Esophagus muscularis mucosa (tissue), 4 donors: ENCODE measurements around the gene FABP6. TPM values are rescaled to one million over a fixed set of nuclear protein-coding genes. Genes with fewer than 3 reads are reported as not detected.

Experiments used
- DNase-seq: peaks from one replicate; pipeline ENCODE4 v3.0.0-alpha.2; 2017; ENCODE audit errors: extremely low spot score
- H3K27ac ChIP-seq, 4 donors: fragments of 200-600 bp; sonication (generic); replicated peaks in 1 of 4; 1 replicate in 3 of 4; 2 replicates in 1 of 4; pipeline ENCODE4 v1.5.1; 2016 to 2019; ENCODE audit warnings: mild to moderate bottlenecking in 1 of 4
- H3K27me3 ChIP-seq, 4 donors: fragments of 200-600 bp; sonication (generic); one replicate each; pipeline versions ENCODE4 v1.5.1 to v1.6.0; 2016 to 2019
- H3K36me3 ChIP-seq, 4 donors: fragments of 200-600 bp; sonication (generic); one replicate each; pipeline ENCODE4 v1.5.1; 2016 to 2019
- H3K4me1 ChIP-seq, 4 donors: fragments of 200-600 bp; sonication (generic); one replicate each; pipeline ENCODE4 v1.5.1; 2016 to 2019
- H3K4me3 ChIP-seq, 4 donors: fragments of 200-600 bp; sonication (generic); 1 replicate in 2 of 4; 2 replicates in 2 of 4; pipeline ENCODE4 v1.5.1; 2016 to 2019; ENCODE audit warnings: mild to moderate bottlenecking in 4 of 4, moderate library complexity in 1 of 4
- H3K9me3 ChIP-seq, 4 donors: fragments of 200-600 bp; sonication (generic); 1 replicate in 3 of 4; 2 replicates in 1 of 4; pipeline ENCODE4 v1.5.1; 2016 to 2019
- CTCF ChIP-seq, 3 experiments: fragments of 200-600 bp in 2 of 3; fragments of 450-650 bp in 1 of 3; sonication (generic) in 2 of 3; IDR thresholded peaks; one replicate each; pipeline ENCODE4 v1.5.1; 2017 to 2019; ENCODE audit warnings: antibody characterized with exemption in 3 of 3, mild to moderate bottlenecking in 2 of 3, moderate library complexity in 1 of 3
- EP300 ChIP-seq: sonication (generic); formaldehyde crosslinking; IDR thresholded peaks from one replicate; pipeline ENCODE4 v1.6.1; 2017; ENCODE audit warnings: antibody characterized with exemption
- POLR2A ChIP-seq: fragments of 450-650 bp; IDR thresholded peaks from one replicate; pipeline ENCODE4 v1.6.1; 2017; ENCODE audit warnings: antibody characterized with exemption, moderate library complexity, mild to moderate bottlenecking, low read depth
- POLR2AphosphoS5 ChIP-seq, 2 donors: sonication (generic); formaldehyde crosslinking; IDR thresholded peaks; one replicate each; pipeline ENCODE4 v1.6.1; 2017; ENCODE audit warnings: antibody characterized with exemption in 2 of 2
- WGBS: methylation state at CpG from one replicate; pipeline ENCODE4 v1.1.5; 2018; 5-methylcytosine and 5-hydroxymethylcytosine counted together
- intact Hi-C: fragments of 100-400 bp; cut with DNase I; formaldehyde crosslinking; loops from one replicate; pipeline ENCODE4 v1.15.1; 2023
- total RNA-seq, 4 donors: library from RNA; depleted of rRNA; stranded (reverse); fragments of >200 nt; gene quantifications; one replicate each; pipeline versions ENCODE4 v1.1.0 to v1.2.1, GENCODE V29; 2016

FABP6 gene, protein sequence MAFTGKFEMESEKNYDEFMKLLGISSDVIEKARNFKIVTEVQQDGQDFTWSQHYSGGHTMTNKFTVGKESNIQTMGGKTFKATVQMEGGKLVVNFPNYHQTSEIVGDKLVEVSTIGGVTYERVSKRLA
- not detected for total RNA-seq

DNA sequence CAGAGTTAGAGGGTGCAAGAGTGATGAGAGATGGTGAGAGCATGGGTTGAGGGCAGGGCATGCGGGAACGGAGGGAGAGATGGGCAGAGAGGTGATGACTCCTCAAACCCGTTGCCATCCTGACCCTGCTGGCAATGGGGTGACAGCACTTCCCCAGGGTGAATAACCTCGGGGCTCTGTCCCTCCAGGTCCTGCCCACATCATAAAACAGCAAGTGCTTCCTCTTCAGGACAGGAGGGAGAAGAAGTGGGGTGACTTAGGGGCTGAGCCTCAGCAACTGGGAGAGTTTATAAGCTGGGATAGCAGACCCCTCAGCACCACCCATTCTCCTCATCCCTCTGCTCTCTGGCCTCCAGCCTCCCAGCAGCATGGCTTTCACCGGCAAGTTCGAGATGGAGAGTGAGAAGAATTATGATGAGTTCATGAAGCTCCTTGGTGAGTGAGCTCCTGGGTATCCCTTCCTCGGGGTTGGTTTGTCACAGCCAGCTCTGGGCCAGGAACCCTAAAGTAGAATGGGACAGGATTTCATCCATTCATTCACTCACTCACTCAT lies at the start of gene FABP6:
Gene FABP6, plus strand, starts transcription at position 317 of the 553 bp plus-strand sequence. Its CDS starts 52 bp downstream, at position 369.
- DNase-seq, result no peak

GRCh38 chr5:160180931-160181330 lies 48.4 kb upstream of the FABP6 start:
- no peak overlapping the region for H3K27ac ChIP-seq
- intact Hi-C loops, result no loop called here
- WGBS, result 89% methylated on average over 3 of the region's 3 CpGs
- H3K4me1 ChIP-seq, result peaks cover 0 to 2% (median 0%) of the 10 kb centered on the region in 4 donors
- TF ChIP-seq POLR2AphosphoS5 (IDR thresholded peaks at IDR 0.05), result no peak
- no peak for TF ChIP-seq POLR2A
- no peak for TF ChIP-seq CTCF (IDR thresholded peaks at IDR 0.05)
- no peak for TF ChIP-seq EP300
- DNase-seq, result no peak
- no peaks in the 10 kb centered on the region for H3K9me3 ChIP-seq
- H3K36me3 ChIP-seq, result no peaks in the 10 kb centered on the region
- no peaks in the 10 kb centered on the region for H3K27me3 ChIP-seq
- no peak overlapping the region for H3K4me3 ChIP-seq

More for the DNA sequence above, at the start of gene FABP6:
- TF ChIP-seq CTCF (IDR thresholded peaks at IDR 0.05), result no peak
- no peak for TF ChIP-seq POLR2A
- no peak for TF ChIP-seq POLR2AphosphoS5 (IDR thresholded peaks at IDR 0.05)
- TF ChIP-seq EP300, result no peak
- Histone ChIP-seq H3K36me3 (no peaks in the 10 kb centered on the region), H3K4me1 (no peaks in the 10 kb centered on the region), H3K9me3 (no peaks in the 10 kb centered on the region), H3K4me3 (no peak within 1 kb of the TSS), H3K27ac (no peak within 1 kb of the TSS), H3K27me3 (no peaks in the 10 kb centered on the region)
- 71% methylated on average over 7 of the region's 7 CpGs for WGBS
- intact Hi-C loops, result no loop called here

DNA sequence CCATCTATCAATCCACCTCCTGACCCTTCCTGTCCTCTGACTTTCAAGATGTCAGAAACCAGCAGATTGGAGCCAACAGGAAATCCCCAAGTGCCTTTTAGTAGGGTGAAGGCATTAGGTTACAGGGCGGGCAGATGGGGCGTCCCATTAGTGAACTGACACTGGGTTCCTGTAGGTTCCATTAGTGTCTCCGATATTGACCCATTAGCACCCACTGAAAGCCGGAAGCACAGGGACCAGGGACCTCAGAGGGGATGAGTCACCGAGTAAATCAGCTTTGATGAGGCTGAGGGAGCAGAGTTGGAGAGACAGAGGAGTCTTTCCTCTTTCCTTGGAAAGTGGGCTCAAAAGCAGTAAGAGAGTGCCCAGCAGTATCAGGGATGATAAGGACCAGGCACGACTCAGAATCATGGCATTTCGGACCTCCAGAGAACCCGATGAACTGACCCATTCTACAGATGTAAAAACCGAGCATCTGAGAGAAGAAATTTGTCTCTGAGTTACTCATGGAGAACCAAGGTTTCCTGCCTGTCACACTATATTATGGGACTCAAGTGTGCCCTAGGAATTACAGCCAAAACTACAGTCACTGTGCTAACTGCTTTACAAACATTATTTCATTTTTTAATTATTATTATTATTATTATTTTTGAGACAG lies 47.2 kb upstream of the FABP6 start:
- no peaks in the 10 kb centered on the region for H3K4me1 ChIP-seq
- H3K27me3 ChIP-seq, result no peaks in the 10 kb centered on the region
- H3K27ac ChIP-seq, result no peak overlapping the region
- DNase-seq, result no peak
- no peaks in the 10 kb centered on the region for H3K36me3 ChIP-seq
- 77% methylated on average over 9 of the region's 9 CpGs for WGBS
- TF ChIP-seq CTCF (IDR thresholded peaks at IDR 0.05) (no peak), POLR2AphosphoS5 (IDR thresholded peaks at IDR 0.05) (no peak), EP300 (no peak), POLR2A (no peak)
- no peak overlapping the region for H3K4me3 ChIP-seq
- intact Hi-C loops, result no loop called here
- H3K9me3 ChIP-seq, result no peaks in the 10 kb centered on the region

DNA sequence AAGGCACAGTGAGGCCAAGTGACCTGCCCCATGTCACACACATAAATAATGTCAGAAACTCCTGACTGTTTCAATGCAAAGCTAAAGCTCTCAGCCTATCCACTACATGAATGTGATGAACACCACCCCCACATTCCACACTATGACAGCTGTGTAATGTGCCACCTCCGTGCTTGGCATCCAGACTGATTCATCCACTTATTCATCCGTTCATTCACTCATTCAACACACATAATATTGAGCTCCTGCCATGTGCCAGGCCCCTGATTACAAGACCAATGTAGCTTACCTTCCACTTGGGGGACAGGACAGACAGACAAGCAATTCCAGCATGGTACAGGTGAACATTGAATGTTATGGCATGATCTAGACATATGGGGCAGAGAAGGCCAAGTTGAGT lies 46.2 kb upstream of the FABP6 start:
- Histone ChIP-seq H3K27ac (no peak overlapping the region), H3K36me3 (no peaks in the 10 kb centered on the region), H3K27me3 (no peaks in the 10 kb centered on the region), H3K9me3 (no peaks in the 10 kb centered on the region), H3K4me1 (peaks cover 0 to 5% (median 4%) of the 10 kb centered on the region in 4 donors), H3K4me3 (no peak overlapping the region)
- intact Hi-C loops, result no loop called here
- no peak for TF ChIP-seq POLR2A
- no peak for TF ChIP-seq CTCF (IDR thresholded peaks at IDR 0.05)
- TF ChIP-seq POLR2AphosphoS5 (IDR thresholded peaks at IDR 0.05), result no peak
- no peak for TF ChIP-seq EP300
- DNase-seq, result no peak
- 66% methylated on average over 2 of the region's 2 CpGs for WGBS
